ENCODE measurements around the gene LHX3.

- no peak for TF ChIP-seq CTCF (IDR thresholded peaks at IDR 0.05)
- no peak for TF ChIP-seq EZH2 (IDR thresholded peaks at IDR 0.05; ENCODE audit: borderline replicate concordance, insufficient read depth, low read depth, low read length, poor library complexity, severe bottlenecking)
Measured at GRCh38 chr9:136247947-136248637, 43.2 kb upstream of the LHX3 start.

Measured in B cell (primary cell).